RPMI8226 (cell line): Measurements from ENCODE around the gene KLF7.

Experiments
- DNase-seq: peaks from one replicate; pipeline ENCODE4 v3.0.0-alpha.2; 2015

Gene KLF7

GRCh38 chr2:207088839-207089238 is 76.9 kb downstream of the KLF7 start:
- DNase-seq = no peak

- no peak for DNase-seq
Measured at GRCh38 chr2:207088276-207088675, 77.5 kb downstream of the KLF7 start.

GRCh38 chr2:207087046-207087902 is 78.5 kb downstream of the KLF7 start:
- DNase-seq = no peak

DNA sequence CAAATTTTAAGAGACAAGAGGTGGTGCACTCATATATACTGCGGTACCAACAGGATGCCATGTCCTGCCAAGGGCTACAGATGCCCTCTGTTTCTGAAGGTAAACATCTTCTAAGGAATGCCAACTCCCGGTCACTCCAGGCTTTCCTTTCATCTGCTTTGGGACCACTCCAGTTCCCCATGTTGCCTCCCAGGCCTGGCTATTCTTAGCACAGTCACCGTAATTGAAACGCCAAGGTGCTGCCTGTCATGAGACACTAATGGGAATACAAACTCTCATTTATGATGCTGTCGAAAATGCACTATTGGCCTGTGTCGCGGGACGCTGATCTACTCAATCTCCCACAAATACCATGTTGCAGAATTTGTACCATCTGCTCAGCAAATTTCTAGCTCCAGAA is 79.6 kb downstream of the KLF7 start:
- DNase-seq = no peak

DNA sequence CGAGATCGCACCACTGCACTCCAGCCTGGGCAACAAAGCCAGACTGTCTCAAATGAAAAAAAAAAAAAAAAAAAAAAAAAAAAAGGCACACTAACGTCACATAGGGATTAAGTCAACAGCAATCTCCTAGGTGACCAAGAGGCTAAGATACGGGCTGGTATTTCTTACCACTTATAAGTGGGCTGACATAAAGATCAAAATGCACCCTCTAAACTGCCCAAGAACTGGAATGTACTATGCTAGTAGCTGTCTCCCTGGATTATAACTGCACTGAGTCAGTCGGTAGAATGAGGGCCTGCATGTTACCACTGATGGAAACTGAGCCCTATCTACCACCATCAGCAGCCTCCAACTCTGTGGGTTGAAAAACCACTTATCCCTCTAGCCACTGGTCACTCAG is 80.6 kb downstream of the KLF7 start:
- DNase-seq = no peak

DNA sequence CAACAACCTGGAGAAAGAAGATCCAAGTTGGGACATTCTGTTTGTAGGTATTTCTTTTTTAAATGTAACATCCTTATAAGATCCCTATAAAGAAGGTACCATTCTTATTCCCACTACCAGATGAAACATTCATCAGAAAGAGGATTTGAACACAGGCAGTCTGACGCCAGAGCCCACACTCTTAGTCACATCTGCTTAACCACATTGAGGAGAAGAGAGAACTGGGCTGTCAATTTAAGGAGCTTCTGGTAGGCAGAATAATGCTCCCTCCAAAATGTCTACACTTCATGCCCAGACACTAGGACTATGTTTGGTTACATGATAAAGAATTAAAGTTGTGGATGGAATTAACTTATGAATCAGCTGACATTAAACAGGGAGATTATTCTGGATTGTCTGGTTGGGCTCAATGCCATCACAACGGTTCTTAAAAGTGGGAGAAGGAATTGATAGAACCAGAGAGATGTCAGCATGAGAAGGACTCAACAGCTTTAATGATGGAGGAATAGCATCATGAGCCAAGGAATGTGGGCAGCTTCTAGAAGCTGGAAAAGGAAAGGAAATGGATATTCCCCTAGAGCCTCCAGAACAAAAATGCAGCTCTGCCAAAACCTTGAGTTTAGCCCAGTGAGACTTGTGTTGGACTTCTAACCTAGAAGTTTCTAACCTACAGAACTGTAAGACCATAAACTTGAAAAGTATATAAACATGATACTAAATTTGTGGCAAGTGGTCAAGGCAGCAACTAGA is 82.2 kb downstream of the KLF7 start:
- no peak for DNase-seq

DNA sequence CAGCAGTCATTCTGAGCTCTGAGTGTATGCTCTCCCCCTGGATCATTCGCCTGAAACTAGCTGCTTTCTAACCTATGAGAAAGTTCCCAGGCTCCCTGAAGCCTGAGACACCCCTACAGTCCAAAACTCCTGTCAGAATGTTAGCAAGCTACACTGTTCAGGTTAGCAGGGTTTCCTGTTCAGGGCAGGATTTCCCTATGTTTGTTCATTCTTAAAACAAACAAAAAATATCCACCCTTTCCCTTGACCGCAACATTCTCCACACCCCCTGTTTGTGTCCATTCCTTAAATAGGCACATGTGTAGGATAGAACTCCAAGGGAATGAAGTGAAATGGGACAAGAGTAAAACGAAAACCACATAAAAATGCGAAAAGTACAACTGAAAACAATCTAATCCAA is 83.1 kb downstream of the KLF7 start:
- no peak for DNase-seq

- DNase-seq = no peak
Measured at GRCh38 chr2:207078186-207078798, 87.5 kb downstream of the KLF7 start.

DNA sequence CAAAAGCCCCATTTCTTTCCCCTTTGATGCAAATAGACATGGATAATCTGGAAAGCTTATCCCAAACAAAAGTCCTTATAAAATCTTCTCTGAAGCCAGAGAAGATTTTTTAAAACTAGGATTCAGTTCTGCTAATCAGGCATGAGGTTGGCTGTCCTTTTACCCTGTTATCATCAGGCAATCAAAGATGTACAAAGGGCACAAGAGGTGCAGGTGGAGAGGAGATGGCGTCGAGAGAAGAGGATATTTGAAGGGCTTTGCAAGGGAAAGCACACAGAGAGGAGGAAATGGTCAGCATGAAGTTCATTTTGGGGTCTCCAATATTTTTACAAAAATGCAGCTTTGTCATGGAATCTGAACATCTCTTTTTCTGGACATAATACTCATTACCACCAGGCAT is 88.5 kb downstream of the KLF7 start:
- DNase-seq = no peak

DNA sequence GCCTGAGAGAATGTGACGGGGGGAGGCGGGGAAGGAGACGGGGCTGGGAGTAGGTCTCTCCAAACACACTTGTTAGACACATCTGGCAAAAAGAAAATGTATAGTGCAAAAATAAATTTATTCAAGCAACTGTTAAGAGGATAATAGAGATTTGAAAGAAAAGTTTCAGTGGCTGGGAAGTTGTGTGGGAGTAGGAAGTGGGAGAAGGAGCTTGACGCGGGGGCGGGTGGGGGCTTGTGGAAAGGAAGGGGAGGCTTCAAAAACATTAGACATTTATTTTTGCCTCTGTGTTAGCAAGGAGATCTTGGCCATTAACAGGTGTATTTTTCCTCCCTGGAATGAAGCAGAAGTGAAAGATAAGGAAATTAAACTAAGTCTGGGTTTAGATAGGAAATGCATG is 90.3 kb downstream of the KLF7 start:
- DNase-seq = no peak

DNA sequence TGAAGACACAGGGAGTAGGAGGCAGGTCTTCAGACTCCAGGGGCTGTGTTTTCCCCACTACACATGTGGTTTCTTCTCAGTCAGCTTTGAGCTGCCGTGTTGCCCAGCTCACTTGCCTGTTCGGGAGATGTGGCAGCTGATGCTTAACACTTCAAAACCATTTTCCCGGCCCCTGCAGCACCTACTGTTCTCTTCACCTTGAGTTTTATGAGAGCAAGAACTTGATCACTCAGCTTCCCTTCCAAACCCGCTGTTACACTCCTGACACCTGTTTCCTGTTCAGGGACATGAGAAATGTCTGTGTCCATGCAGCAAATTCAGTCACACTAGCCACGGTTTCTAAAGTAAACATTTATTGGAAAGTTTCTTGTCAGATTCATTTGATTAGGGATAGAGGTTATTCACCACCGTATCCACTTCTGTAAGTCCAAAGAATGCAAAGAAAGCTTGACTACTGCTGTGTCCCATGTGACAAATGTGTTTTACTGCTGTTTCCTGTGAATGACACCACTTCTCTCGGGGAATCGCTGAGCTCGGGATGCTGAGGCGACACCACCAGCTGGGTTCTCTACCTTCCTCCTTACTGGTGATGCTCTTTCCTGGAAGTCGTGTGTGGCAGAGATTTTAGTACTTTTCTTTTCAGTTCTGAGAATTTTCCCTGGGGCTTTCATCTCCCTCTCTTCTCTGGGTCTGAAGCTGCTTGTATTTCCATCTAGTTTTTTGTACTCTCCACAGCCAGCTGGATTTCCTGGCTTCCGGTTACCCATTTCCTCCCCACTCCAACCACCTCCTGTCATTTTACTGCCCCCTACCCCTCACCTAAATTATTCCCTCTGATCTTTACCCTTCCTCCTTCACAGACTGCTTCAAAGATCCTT is 91.7 kb downstream of the KLF7 start:
- DNase-seq = peak; percentile 54

- no peak for DNase-seq
Measured at GRCh38 chr2:207073412-207073800, 92.3 kb downstream of the KLF7 start.

GRCh38 chr2:207072571-207072970 is 93.2 kb downstream of the KLF7 start:
- no peak for DNase-seq

DNA sequence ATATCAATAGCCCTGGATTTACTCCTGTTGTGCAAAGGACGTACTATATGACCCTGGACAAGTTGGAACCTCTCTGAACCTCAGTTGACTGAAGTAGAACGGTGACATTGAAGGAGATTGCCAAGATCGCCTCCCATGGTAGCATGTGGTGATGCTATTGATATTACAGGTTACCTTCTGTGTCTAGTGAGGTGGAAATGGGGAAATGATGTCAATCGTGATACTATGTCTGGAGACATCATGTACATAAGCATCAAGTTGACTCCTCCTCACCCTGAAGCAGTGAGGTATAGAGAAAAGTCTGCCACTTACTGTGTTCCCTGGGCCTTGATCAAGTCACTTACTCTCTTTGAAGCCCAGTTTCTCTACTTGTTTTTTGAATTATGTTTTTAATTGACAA is 93.9 kb downstream of the KLF7 start:
- DNase-seq = no peak

DNA sequence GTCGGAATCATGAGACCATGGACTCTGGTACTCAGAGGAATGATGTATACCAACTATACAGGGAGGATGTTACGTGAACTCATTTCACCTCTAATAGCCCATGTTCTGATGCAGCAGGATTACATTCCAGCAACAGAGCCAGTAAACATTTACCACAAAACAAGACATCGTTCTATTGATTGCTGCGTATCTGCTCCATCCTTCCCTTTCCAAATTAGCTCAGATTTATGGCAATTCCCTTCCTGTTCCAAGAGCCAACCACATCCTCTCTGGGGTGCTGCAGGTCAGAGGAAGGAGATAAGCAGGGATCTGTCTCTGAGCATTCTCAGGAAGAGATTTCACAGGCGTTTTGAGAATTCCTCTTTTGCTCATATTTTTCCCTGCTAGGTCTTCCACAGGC is 98.3 kb downstream of the KLF7 start:
- no peak for DNase-seq

DNA sequence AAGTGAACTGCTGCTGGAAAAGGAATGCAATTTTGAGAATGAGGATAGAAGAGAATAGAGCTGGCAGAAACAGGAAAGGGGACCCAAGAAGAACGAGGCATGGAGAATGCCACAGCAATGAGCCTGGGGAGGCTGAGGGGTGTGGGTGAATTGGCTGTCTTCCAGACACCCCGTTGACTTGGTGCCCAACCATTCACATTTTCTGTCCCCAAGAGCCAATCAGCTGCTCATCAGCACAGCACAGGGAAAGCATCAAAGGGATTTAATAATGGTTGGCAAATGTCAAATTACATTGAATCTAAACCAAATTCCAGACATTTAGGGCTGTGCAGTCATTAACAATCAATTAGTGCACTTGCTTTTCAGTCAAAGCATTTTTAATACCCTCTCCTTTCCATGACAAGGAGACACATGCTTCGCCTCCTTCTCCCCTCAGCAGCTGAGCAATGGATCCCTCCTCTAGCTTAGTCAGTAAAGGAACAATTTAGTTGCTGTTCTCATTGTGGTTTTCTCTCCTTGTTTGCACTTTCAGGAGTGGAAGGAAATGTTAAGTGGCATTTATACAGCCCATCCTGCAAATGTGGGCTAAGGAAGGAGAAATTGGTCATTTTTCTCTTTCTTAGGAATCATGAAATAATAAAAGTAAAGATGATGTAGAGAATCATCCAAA is 98.8 kb downstream of the KLF7 start:
- no peak for DNase-seq

DNA sequence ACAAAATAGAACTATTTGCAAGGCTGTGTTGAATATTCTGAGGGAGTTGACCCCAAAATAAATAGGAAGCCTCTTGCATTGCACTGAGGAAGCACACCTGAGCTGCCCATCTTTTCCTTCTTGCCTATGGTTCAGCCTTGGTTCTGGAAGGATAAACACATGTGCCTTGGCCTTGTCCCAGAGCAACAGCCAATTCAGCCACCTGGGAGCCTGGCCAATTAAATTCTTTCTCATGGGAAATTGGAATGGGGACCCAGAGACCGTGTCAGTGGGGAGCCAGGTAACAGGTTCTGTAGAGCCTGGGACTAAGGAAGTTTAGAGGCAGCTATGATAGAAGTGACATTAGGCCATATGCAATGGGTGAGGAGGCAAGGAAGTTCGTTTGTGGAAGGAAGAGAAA is 99.6 kb downstream of the KLF7 start:
- DNase-seq = no peak

DNA sequence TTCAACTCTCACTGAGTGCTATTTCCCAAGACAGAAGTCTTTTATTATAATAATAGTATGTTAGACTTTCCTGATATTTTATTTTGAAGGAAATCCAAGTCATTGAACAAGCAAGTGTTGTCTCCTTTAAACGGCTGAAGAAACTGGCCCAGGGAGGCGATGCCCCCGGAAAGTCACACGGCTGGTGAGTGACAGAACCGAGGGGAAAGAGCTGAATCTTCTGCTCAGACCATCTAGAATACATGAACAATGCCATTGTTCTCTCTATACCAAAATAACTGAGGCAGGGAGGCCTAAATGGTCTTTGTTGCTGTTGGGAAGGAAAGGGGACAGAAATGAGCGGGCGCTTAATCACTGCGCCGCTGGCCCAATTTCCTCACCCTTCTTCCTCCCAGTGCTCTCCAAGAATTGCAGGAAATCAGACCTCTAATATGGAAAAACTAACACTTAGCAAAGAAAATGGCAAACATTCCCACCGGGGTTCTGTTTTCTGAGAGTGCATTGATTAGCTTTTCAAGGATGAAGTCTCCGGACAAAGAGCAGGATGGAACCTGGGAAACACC is 101.5 kb downstream of the KLF7 start:
- DNase-seq = no peak

- DNase-seq = no peak
Measured at GRCh38 chr2:207061181-207061580, 104.6 kb downstream of the KLF7 start.

DNA sequence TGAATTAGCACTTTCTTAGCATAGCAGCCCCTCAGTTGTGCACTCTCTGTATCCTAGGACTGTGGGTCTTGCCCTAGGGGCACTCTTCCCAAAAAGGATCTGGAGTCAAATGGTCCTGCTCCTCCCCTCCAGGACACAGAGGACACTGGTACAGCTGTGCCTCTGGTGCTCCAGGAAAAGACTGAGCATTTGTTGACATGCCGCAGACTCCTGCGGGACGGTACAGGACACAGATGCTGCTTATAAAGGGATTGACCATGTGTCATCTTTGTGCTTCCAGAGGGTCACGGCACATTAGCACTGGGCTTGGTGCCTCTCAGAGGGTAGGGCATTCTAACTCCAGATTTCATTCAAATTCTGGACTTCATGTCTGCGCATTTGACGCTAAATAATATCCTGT is 110.5 kb downstream of the KLF7 start:
- no peak for DNase-seq

GRCh38 chr2:207054521-207054920 is 111.2 kb downstream of the KLF7 start:
- DNase-seq = no peak

- DNase-seq = no peak
Measured at GRCh38 chr2:207051385-207051965, 114.3 kb downstream of the KLF7 start.
